ENCODE data around the gene RBM47.
"Not testable (repeated sequence)": the region's sequence is repeated elsewhere in the genome, so short reads cannot be mapped to it uniquely, and the experiment has no call there.

The RBM47 gene

DNA sequence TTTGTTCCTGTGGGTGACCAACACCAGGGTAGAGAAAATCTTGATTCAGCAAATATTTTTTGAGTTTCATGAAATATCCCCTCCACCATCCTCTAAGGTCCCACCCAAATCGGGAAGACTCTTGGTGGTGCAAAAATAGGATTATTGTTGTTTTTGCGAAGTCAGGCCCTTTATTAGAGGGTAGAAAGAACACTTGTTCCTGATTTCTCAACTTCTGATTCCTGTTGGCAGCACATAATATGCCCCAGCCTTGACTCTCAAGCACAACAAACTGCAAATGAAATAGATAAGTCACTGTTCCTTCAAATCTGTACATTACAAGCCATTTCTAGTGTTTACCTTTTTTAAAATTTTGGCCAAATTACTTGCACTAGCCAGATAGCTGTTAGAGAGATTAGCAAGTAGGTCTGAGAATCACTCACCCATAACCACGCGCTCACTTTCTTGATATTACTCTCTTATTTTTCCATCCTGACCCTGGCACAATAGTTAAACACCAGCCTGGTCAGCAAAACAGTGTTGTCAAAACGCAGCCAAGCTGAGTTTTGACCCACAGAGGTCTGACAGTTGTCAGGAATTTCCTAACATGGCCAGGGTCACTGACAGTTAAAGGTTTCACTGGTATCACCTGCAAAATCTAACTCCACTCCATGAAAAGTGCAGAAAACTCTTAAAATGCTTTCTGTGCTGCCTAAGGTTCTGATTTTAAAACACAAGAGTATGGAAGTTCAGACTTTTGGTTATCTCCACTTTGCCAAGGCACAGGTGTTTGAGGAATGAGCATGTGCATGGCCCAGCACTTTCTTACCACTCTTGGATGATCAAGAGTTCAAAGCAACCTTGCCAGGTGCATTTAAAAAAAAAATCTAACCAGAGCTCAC, 69.8 kb downstream of the RBM47 start:
- DNase-seq: no peak

DNA sequence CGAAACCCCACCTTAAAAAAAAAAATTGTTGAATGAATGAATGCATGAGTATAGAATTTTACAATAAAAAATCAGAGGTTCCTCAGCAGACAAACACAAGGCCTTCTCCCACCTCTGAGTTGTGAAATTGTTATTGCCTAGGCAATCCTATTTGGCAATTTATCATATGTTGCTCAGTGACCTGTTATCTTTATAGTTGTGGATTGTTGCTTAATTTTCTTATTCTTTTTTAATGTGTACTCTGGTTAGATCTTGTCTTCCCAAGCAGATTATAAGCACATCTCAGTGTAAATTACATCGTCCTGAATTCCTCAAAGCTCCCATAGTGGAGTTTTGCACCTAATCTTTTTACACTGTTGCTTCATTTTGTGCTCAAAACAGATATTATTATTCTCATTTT, 71.9 kb downstream of the RBM47 start:
- DNase-seq: no peak

DNA sequence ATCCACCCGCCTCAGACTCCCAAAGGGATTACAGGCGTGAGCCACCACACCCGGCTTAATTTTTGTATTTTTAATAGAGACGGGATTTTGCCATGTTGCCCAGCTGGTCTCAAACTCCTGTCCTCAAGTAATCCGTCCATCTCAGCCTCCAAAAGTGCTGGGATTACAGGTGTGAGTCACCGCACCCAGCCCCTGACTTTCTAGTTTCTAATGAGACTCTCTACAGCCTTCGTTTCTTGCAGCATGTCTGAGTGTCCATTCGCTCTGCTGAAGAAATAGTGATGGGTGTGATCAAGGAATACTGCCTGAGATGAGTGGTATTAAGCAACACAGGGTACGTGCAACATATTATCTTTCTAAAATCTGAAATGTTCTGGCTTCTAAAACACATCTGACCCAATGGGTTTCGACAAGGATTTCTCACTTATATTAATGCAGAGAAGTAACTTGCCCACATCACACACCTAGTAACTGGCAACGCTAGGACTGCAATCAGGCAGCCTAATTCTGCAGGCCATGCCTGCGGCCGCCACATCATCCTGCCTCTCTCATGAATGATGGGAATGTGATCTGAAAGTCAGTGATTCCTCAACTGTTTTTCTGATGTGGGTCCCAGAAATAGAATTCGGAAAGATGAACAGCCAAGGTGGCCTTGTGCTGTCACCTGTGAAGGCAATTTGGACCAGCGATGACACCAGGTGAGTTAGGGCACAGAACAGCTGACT, 74.3 kb downstream of the RBM47 start:
- DNase-seq: no peak

DNA sequence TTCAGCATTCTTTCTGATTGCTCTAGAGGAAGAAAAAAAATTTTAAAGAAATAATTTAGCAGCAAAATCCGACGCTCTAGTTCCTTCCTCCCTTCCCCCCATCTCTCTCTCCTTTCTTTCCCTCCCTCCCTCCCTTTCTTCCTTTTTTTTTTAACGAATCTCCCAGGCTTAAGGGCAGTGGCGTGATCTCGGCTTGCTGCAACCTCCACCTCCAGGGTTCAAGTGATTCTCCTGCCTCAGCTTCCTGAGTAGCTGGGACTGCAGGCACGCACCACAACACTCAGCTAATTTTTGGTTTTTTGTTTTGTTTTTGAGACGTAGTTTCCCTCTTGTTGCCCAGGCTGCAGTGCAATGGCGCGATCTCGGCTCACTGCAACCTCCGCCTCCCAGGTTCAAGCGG, 75.0 kb downstream of the RBM47 start:
- not testable (repeated sequence) for DNase-seq

DNA sequence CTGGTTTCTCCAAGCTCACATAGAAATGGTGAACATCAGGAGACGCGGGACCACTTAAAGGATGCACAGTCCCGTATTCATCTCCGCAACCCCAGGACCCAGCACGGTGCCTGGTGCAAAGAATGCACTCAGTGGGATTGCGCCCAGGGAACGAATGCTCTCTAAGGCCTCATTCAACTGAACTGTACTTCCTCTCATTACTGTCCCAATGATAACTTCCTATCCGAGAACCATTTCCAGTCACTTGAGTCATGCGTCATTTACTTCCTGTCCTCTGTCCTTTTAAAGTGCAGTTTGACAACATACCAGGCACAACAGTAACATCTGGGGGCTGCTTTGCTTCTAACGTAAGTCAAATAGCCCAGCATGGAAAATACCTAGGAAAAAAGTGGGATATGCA, 75.7 kb downstream of the RBM47 start:
- DNase-seq: no peak

DNA sequence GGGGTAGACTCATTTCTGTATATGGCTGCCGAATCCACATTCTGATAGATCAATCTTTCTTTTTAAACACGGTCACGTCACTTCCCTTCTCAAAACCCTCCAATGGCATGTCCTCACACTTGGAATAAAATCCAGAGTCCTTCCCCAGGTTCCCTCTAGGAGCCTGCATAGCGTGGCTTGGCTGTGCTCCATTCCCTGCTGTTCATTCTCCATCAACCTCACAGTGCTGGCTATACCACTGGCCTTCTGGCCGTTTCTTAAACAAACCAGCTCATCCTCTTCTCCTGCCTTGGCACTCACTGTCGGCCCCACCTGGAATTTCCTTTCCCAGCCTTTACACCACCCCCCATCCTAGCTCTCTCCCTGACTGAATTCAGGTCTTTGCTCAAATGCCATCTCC, 77.1 kb downstream of the RBM47 start:
- DNase-seq: no peak

DNA sequence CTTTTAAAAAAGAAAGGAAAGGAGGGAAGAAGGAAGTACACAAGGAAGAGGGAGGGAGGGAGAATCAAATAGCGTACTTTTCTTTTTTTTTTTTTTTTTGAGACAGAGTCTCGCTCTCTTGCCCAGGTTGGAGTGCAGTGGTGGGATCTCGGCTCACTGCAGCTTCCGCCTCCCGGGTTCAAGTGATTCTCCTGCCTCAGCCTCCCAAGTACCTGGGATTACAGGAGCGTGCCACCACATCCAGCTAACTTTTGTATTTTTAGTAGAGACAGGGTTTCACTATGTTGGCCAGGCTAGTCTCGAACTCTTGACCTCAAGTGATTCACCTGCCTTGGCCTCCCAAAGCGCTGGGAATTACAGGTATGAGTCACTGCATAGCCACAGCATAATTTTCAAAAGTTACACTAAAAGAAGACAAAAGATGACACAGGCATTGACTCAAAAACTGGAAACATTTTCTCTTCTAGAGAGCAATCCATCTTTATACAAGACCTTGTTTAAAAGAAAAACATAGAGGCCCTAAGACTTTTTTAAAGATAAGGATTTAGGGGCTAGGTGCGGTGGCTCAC, 78.0 kb downstream of the RBM47 start:
- DNase-seq: not testable (repeated sequence)

DNA sequence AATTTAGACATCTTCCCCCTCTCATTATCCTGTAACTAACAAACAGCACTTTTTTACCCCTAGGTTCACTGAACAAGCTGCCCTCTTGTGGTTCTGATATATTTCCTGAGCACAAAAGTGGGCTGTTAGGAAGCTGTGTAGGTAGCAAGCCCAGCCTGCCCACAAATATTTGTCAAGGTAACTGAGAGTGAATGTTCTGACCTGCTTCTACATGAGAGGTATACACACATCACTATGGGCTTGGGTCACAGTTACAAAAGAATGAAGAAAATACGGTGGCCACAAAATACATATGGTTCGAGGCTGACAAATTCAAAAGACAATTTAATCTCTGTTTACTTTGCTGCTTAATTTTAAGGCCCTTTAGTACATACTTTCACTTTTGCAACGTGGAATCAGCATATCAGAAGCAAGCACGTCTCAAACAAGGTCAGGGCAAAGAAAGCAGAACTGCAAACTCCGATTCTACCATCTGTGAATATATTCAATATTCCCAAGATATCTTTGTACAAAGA, 78.7 kb downstream of the RBM47 start:
- no peak for DNase-seq

DNA sequence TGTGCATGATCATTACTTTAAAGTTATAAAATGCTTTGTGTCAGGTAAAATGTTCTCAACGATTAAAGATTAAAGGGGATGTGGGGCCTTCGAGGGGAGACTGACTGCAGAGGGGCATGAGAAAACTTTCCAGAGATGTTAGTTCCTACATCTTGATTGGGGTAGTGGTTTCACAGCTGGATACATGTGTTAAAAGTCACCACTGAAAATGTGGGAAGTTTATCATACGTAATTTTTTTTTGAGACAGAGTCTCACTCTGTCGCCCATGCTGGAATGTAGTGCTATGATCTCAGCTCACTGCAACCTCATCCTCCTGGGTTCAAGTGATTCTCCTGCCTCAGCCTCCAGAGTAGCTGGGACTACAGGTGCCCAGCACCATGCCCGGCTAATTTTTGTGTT, 79.5 kb downstream of the RBM47 start:
- no peak for DNase-seq

DNA sequence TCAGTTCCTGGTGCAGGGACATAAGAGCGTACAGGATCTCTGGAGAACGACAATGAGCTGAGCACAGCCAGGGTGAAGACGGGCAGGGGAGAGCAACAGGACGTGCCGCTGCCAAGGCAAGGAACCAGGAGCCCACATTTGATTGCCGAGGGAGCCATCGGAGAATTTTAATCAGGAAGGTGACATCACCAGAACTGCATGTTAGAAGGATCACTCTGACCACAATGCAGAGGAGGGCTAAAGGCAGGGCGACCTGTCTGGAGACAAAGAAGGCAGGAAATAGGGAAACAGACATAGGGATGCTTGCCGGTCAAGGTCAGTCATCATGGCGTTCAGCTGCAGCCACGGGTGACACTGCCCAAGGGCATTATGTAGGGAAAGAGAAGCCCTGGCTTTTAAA, 81.4 kb downstream of the RBM47 start:
- DNase-seq: no peak

DNA sequence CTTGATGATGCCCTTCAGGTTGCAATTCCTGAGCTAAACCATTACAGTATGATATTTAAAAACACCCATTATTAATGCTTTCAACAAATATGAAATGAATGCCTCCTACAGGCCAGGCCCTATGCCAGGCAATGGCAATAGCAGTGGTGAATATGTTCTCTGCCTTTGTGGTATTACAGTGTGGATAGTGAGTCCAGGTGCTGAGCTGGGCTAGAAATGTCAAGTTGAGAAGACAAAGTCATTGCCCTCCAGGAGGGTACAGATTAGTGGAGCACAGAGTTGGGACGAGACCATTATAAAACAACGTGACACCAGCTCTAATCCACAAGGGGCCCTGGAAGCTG, 81.9 kb downstream of the RBM47 start:
- no peak for DNase-seq

DNA sequence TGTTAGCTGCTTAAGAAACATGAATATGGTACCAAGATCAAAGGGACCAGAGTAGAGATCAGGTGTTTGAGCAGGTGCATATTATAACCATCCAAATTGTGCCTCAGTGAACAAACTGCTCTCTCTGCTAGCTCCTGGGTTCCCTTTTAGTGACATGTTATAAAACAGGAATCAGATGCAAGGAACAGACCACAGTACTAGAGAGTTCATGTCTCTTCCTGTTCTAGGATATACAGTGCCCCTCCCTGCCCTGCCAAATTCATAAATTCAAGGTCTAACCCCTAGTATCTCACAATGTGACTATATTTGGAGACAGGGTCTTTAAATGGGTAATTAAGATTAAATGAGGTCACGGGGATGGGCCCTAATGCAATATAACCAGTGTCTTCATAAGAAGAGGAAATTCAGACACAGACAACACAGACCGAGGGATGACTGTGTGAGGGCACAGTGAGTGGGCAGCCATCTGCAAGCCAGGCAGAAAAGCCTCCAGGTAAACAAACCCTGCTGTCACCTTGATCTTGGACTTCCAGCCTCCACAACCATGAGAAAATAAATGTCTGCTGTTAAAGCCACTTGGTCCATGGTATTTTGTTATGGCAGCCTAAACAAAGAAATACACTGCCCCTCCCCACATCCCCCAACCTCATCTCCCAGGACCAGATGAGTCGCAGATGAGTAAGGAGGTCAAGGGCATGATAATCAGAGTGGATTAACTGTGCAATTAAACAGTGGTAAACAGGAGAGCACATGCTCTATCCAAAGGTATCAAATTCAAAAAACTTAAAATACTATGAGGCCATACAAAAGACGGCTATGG, 82.5 kb downstream of the RBM47 start:
- DNase-seq: no peak

DNA sequence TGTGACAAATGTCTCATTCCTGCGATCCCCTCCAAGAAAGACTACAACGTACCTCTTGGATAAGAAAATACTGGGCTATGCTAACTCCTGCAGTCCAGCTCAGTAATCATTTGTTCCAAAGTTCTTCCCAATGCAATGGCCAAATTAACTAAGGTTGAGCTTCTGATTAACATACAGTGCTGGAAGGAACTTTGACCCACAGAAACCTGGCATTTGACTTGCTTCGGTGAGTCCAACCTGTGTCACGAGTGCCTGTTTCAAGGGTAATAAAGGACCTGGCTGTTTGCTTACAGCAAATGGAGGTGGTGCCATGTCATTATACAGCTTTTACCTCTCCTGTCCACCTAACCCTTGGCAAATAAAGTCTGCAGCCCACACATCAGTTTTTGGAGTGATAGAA, 83.2 kb downstream of the RBM47 start:
- no peak for DNase-seq

DNA sequence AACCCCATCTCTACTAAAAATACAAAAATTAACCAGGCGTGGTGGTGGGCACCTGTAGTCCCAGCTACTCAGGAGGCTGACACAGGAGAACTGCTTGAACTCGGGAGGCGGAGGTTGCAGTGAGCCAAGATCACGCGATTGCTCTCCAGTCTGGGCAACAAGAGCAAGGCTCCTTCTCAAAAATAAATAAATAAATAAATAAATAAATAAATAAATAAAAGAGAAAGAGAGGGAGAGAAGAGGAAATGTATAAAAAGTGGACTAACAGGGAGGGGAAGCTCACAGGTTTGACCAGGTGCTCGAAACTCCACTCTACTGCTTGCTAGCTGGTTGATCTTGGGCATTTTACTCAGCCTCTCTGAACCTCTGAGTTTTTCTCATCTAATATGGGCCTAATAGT, 84.2 kb downstream of the RBM47 start:
- DNase-seq: not testable (repeated sequence)

DNA sequence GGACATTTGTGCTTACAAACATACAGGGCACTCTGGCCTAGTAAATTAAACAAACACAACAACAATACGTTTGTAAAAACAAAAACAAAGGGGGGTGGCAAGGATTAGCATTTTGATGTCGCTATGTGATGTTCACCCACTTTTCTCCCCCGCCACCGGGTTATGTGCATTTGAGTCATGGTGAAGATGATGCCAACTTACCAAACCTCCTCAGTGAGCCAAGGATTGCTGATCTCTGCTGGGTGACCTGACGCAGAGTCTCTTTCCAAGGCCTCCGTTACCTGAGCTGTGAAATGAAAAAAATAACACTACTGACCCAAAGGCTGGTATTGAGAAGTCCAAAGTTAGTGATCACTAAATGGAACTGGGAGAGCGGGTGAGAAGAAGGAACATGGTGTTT, 85.4 kb downstream of the RBM47 start:
- no peak for DNase-seq

DNA sequence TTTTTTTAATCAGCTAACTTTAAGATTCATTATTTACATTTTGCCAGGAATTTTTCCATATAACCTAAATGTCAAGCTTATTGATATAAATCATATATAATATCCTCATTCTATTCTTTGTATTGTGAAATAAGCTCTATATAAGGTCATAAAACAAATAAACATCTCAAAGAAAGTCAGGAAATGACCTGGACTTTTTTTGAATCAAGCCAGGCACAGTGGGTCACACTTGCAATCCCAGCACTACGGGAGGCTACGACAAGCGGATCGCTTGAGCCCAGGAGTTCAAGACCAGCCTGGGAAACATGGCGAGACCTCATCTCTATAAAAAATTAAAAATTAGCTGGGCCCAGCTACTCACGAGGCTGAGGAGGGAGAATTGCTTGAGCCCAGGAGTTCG, 88.9 kb downstream of the RBM47 start:
- DNase-seq: no peak

DNA sequence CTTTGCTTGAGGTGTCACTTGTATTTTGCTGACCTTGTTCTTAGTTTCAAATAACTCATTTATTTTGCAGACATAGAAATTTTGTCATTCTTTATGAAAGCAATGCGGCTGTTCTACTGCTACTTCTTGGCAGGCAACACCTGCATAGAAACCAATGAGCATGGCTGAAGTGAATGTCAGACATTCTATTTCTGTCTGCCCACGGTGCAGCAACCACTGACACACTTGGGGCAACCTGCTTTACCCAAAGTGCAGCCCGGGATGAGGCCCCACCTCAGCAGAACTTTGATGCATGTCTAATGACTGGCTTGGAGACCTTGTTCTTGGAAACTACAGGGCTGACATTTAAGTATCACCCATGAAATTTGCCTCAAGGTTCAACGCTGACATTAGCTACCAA, 93.6 kb downstream of the RBM47 start:
- DNase-seq: no peak

DNA sequence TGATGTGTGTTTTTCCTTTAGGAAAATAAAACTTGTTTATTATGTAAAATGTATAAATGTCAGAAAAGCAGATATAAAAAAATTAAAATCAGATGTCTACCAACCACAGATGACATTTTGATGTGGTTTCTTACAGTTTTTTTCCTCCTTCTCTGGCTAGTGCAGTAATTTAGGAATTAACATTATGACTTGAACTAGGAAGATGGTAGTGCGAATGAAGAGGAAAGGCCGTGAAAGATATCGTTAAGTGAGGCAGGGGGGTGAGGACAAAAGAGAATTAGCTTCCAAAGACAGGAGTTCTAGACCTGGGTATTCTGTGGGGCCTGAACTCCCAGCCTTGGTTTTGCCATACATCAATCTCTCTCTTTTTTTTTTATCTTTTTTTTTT, 98.0 kb downstream of the RBM47 start:
- no peak for DNase-seq

DNA sequence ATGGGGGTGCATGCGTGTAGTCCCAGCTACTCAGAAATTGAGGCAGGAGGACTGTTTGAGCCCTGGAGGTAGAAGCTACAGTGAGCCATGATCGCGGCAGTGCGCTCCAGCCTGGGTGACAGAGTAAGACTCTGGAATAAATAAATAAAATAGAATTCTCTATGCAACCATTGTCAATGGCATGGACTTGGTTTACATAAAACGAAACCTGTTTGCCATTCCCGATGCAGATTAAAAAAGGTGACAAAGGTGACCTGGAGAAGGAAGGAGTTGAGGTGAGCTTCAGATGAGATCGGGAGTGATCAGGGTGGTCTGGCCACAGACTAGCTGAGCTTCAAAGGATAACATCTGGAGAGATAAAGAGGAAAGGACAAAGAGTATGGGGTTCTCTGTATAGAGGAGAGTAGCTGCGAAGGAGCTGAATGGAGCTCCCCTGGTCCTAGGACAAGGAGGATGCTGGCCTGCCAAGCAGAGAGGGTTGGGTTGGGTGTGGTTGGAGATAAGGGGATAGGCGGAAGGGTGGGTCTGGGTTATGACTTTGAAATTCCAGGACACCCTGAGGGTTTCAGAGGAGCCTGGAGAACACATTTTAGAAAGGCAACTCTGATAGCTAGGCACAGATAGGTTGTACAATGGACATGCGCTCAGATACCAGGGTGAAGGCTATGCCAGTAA, 98.6 kb downstream of the RBM47 start:
- no peak for DNase-seq

DNA sequence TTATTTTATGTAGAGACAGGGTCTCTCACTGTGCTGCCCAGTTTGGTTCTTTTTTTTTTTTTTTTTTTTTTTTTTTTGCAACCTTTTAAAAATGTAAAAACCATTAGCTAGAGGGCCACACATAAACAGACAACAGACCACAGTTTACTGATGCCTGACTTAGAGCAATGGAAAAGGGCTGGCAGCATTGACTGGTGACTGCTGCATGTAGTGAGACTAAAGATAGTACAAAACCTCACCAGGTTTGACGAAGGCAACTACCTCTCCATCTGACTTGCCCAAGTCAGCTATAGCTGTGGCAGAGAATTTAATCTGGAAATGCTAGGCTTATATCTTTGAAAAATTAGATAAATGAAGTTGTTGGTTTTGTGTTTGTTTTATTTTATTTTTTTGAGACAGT, 102.9 kb downstream of the RBM47 start:
- DNase-seq: no peak

DNA sequence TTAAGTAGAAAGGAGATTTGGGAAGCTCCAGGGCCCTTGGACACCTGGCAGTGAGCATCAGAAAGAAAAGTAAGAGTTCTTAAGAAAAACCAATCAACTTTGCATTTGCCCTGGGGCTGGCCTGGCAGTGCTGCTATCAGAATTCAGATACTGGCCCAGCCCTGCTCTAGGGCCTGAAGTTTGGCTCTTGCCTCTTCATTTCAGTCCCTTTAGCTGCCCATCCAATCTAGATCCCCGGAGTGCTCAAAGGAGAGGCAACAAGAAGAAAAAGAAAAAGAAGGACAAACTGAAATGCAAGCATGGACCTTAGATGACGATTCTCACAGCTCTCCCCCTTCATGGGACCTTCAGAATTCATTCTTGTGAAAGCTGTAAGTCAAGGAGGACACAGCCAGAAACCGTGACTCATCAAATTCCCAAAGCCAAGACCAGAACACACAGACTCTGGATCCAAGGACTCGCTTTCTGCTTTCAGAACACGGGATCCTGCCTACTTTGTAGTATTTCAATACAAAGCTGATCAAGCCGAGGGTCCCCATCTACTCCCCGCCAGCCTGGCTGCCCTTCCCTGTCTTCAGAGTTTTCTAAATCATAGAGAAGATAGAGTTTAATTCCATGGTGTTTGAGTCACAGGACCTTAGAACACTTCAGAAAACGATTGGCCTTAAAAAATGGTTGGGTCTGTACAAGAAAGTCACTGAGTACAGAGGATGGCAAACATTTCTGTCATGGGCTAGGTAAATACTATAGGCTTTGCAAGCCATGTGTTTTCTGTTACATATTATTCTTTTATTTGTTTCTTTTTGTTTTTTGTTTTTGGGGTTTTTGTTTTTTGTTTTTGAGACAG, 103.7 kb downstream of the RBM47 start:
- DNase-seq: no peak

Measured in NCI-H2171 (cell line).